ENCODE results near the gene SRRT.
"Not testable (repeated sequence)": the region's sequence is repeated elsewhere in the genome, so short reads cannot be mapped to it uniquely, and the experiment has no call there.

Gene SRRT

GRCh38 chr7:100854899-100855298 is 20.0 kb upstream of the SRRT start:
- DNase-seq, result not testable (repeated sequence)

DNA sequence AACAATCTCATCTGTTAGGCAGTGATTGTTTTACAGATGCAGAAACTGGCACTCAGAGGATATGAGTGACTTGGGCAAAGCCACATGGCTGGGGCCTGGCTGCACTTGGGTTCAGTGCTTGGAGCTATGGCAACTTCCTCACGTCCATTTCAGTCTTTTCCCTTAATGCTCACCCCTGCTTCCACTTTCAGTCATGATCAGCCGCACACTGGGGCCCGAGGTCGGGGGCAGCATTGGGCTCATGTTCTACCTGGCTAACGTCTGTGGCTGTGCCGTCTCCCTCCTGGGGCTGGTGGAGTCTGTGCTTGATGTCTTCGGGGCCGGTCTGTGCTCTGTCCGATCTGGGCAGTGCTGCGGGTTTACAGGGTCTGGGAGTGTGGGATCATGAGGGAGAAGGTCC is 19.4 kb upstream of the SRRT start:
- no peak for DNase-seq

- no peak for DNase-seq
Measured at GRCh38 chr7:100856871-100857282, 18.0 kb upstream of the SRRT start.

- no peak for DNase-seq
Measured at GRCh38 chr7:100859856-100860255, 15.0 kb upstream of the SRRT start.

- no peak for DNase-seq
Measured at GRCh38 chr7:100860702-100861615, 13.9 kb upstream of the SRRT start.

DNA sequence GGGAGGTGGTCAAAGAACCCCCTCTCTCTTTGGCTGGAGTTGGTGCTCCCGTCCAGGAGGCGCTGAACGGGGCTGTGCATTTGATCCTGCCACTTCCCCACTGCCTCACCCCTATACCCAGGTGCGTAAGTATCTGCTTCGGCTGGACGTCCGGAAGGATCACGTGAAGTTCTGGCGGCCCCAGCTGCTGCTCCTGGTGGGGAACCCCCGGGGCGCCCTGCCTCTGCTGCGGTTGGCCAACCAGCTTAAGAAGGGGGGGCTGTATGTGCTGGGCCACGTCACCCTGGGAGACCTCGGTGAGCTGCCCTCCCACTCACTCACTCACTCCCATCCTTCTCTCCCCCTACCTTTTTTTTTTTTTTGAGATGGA is 13.3 kb upstream of the SRRT start:
- DNase-seq, result no peak

GRCh38 chr7:100863406-100863950 is 11.4 kb upstream of the SRRT start:
- no peak for DNase-seq

- no peak for DNase-seq
Measured at GRCh38 chr7:100864263-100864845, 10.5 kb upstream of the SRRT start.

DNA sequence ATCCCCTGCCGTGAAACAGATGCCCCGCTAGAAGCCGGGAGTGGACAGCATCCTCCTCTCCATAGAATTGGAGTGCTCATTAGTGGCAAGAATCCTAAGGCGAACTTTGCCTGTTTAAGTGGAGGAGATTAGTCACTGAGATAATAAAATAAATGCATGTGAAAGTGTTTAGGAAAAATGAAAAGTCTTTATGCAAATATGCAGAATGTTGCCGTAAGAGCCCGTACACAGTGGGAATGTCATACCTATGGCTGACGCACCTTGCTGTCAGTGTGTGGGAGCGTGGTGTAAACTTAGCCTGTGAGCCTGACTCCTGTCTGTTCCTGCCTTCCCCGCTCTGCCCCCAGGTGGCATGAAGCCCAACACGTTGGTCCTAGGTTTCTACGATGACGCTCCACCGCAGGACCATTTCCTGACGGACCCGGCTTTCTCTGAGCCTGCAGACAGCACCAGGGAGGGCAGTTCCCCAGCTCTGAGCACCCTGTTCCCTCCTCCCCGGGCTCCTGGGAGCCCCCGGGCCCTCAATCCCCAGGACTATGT is 9.5 kb upstream of the SRRT start:
- DNase-seq, result no peak

DNA sequence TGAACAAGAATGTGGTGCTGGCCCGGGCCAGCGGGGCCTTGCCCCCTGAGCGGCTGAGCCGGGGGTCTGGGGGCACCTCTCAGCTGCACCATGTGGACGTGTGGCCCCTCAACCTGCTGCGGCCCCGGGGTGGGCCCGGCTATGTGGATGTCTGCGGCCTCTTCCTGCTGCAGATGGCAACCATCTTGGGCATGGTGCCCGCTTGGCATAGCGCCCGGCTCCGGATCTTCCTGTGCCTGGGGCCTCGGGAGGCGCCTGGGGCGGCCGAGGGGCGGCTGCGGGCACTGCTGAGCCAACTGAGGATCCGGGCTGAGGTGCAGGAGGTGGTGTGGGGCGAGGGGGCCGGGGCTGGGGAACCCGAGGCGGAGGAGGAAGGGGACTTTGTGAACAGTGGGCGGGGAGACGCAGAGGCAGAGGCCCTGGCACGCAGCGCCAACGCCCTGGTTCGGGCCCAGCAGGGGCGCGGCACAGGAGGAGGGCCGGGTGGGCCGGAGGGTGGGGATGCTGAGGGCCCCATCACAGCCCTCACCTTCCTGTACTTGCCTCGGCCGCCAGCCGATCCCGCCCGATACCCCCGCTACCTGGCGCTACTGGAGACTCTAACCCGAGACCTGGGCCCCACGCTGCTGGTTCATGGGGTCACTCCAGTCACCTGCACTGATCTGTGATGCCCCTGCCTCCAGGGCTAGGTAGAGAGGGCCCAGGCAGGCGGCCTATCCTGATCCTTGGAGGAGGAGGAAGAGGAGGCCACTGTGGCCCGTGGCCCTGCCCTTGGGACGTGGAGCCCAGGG is 8.8 kb upstream of the SRRT start:
- DNase-seq, result no peak

DNA sequence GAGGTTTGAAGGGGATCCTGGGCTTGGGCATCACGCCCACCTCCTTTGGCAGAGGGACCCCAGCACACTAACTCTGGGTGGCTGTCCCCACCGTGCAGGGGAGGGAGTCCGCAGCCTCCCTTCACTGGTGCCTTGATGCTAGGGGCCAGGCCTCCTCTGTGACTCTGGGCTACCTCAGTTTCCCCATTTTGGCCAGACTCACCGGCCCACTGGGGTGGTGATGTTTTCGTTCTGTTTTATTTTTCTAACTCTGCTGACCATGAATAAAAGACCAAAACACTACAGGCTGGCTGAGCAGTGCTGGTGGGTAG is 8.2 kb upstream of the SRRT start:
- DNase-seq, result no peak

DNA sequence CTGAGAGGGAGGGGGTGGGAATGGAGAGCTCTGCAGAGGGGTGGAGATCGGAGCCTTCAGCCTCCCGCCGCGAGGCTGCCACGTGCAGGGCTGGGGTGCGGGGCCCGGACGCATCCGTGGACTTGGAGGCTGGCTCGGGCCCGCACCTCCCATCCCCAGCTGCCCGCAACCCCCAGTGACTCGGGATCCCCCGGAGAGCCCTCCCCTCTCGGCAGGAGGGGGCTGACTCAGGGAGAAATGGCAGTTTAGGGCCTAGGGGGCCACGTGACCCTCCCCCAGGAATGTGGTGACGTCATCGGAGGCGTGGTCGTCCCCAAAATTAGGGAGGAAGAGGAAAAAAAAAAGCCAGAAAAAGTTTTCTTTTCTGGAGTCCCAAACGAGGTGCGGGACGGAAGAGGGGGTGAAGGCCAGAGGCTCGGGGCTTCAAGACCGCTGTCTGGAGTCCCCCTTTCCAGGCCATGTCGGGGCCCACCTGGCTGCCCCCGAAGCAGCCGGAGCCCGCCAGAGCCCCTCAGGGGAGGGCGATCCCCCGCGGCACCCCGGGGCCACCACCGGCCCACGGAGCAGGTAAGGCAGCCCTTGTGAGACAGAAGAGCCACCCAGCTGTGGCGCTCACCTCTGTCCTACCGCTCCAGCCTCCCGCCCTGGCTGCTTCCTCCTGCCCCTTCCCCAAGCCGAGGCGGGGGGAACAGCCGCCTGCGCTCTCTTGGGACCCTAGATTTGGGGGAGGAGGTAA is 7.7 kb upstream of the SRRT start, which contains the start of gene TRIP6:
TRIP6 (plus strand) TSS at position 348 of the 736 bp plus-strand sequence; CDS start at position 459, 111 bp downstream.
- DNase-seq, result peak; percentile 66

- DNase-seq, result no peak
Measured at GRCh38 chr7:100867776-100868485, 7.0 kb upstream of the SRRT start.

GRCh38 chr7:100873599-100874299 is 1.2 kb upstream of the SRRT start:
- no peak for DNase-seq

- DNase-seq, result no peak
Measured at GRCh38 chr7:100874300-100874576, 665 bp upstream of the SRRT start.

GRCh38 chr7:100875356-100875751 is 451 bp downstream of the SRRT start:
- peak; percentile 51 for DNase-seq

DNA sequence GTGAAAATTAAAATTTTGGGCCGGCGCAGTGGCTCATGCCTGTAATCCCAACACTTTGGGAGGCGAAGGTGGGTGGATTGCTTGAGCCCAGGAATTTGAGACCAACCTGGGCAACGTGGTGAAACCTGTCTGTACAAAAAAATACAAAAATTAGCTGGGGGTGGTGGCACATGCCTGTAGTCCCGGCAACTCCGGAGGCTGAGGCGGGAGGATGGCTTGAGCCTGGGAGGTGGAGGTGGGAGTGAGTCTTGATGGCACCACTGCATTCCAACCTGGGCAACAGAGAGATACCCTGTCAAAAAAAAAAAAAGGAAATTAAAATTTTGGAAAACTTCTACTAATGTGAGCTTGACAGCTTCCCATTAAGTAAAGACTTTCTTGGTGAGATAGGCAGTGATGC is 3.1 kb downstream of the SRRT start:
- DNase-seq, result no peak

GRCh38 chr7:100878685-100879084 is 3.8 kb downstream of the SRRT start:
- DNase-seq, result no peak

- DNase-seq, result no peak
Measured at GRCh38 chr7:100879685-100880261, 4.9 kb downstream of the SRRT start.

DNA sequence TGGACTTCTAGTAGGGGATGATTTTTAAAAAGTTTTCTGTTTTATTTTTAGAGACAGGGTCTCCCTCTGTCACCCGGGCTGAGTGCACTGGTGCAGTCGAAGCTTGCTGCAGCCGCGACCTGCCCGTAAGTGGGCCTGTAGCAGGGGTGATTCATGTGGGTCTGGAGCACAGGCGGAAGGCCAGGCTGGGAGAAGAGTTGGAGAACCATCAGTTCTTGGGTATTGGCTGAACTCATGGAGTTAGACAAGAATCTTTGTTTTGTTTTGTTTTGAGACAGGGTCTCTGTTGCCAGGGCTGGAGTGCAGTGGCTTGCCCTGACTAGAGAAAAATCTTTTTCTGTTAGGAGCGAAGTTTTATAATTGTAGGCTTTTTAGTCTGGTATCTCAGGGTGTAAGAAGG is 5.7 kb downstream of the SRRT start:
- DNase-seq, result no peak

- no peak for DNase-seq
Measured at GRCh38 chr7:100881136-100881535, 6.2 kb downstream of the SRRT start.

Data from RPMI8226 (cell line).